ENCODE measurements around the gene NOXA1. TPM values are rescaled to one million over a fixed set of nuclear protein-coding genes. Genes with fewer than 3 reads are reported as not detected.

NOXA1 gene
- total and polyA plus RNA-seq, 2 donors (not counting 1 experiment from before 2014, with no cell fraction given): 0.08 to 0.66 TPM

- H4K20me1 ChIP-seq (ENCODE audit: control insufficient read depth, extremely low read depth, insufficient read depth, low read length): no peaks in the 10 kb centered on the region
- no peak overlapping the region for H3K4me2 ChIP-seq (ENCODE audit: extremely low read depth, insufficient read depth, low read length)
- H3K79me2 ChIP-seq (ENCODE audit: control insufficient read depth, insufficient read depth, low read length): no peaks in the 10 kb centered on the region
- H3K36me3 ChIP-seq (ENCODE audit: control insufficient read depth, insufficient read depth, low read length): no peaks in the 10 kb centered on the region
- no peaks in the 10 kb centered on the region for H3K4me1 ChIP-seq (ENCODE audit: control insufficient read depth, extremely low read depth, insufficient read depth, low read length)
- TF ChIP-seq CTCF (conservative IDR thresholded peaks at IDR 0.05 in 1 of 2, IDR thresholded peaks at IDR 0.05 in 1 of 2; ENCODE audit: low read depth in 1 of 2, low read length in 2 of 2) (no peak), EZH2 (IDR thresholded peaks at IDR 0.05; ENCODE audit: low read length, missing control alignments) (no peak)
- no peaks in the 10 kb centered on the region for H3K9me3 ChIP-seq (ENCODE audit: control insufficient read depth, insufficient read depth, low read depth, low read length)
- no peak overlapping the region for H2AFZ ChIP-seq (ENCODE audit: low read length)
- H3K27me3 ChIP-seq (ENCODE audit: control insufficient read depth, insufficient read depth, low read length): no peaks in the 10 kb centered on the region
- no peak for DNase-seq (ENCODE audit: low read depth in 2 of 2)
- H3K27ac ChIP-seq (ENCODE audit: insufficient read depth, low read length): no peak overlapping the region
- no peak overlapping the region for H3K9ac ChIP-seq (ENCODE audit: insufficient read depth, low read length)
- no peak overlapping the region for H3K4me3 ChIP-seq (replicated peaks in 1 of 4; ENCODE audit: control extremely low read depth in 1 of 4, insufficient read depth in 1 of 4, low read depth in 3 of 4, low read length in 4 of 4)
Observed at GRCh38 chr9:137432687-137433348, 9.6 kb downstream of the NOXA1 start.

- Histone ChIP-seq H3K36me3 (ENCODE audit: control insufficient read depth, insufficient read depth, low read length) (no peaks in the 10 kb centered on the region), H3K4me1 (ENCODE audit: control insufficient read depth, extremely low read depth, insufficient read depth, low read length) (no peaks in the 10 kb centered on the region), H3K4me3 (replicated peaks in 1 of 4; ENCODE audit: control extremely low read depth in 1 of 4, insufficient read depth in 1 of 4, low read depth in 3 of 4, low read length in 4 of 4) (no peak overlapping the region), H3K9me3 (ENCODE audit: control insufficient read depth, insufficient read depth, low read depth, low read length) (no peaks in the 10 kb centered on the region), H4K20me1 (ENCODE audit: control insufficient read depth, extremely low read depth, insufficient read depth, low read length) (no peaks in the 10 kb centered on the region), H3K9ac (ENCODE audit: insufficient read depth, low read length) (no peak overlapping the region), H2AFZ (ENCODE audit: low read length) (no peak overlapping the region), H3K79me2 (ENCODE audit: control insufficient read depth, insufficient read depth, low read length) (no peaks in the 10 kb centered on the region), H3K4me2 (ENCODE audit: extremely low read depth, insufficient read depth, low read length) (no peak overlapping the region), H3K27me3 (ENCODE audit: control insufficient read depth, insufficient read depth, low read length) (no peaks in the 10 kb centered on the region), H3K27ac (ENCODE audit: insufficient read depth, low read length) (no peak overlapping the region)
- TF ChIP-seq EZH2 (IDR thresholded peaks at IDR 0.05; ENCODE audit: low read length, missing control alignments): no peak
- TF ChIP-seq CTCF (conservative IDR thresholded peaks at IDR 0.05 in 1 of 2, IDR thresholded peaks at IDR 0.05 in 1 of 2; ENCODE audit: low read depth in 1 of 2, low read length in 2 of 2): no peak
- no peak for DNase-seq (ENCODE audit: low read depth in 2 of 2)
Observed at GRCh38 chr9:137433349-137433915, 10.2 kb downstream of the NOXA1 start.

- TF ChIP-seq CTCF (conservative IDR thresholded peaks at IDR 0.05 in 1 of 2, IDR thresholded peaks at IDR 0.05 in 1 of 2; ENCODE audit: low read depth in 1 of 2, low read length in 2 of 2): no peak
- no peak for TF ChIP-seq EZH2 (IDR thresholded peaks at IDR 0.05; ENCODE audit: low read length, missing control alignments)
- no peak overlapping the region for H3K9ac ChIP-seq (ENCODE audit: insufficient read depth, low read length)
- H3K4me2 ChIP-seq (ENCODE audit: extremely low read depth, insufficient read depth, low read length): no peak overlapping the region
- no peaks in the 10 kb centered on the region for H3K4me1 ChIP-seq (ENCODE audit: control insufficient read depth, extremely low read depth, insufficient read depth, low read length)
- H3K79me2 ChIP-seq (ENCODE audit: control insufficient read depth, insufficient read depth, low read length): no peaks in the 10 kb centered on the region
- no peaks in the 10 kb centered on the region for H4K20me1 ChIP-seq (ENCODE audit: control insufficient read depth, extremely low read depth, insufficient read depth, low read length)
- no peak overlapping the region for H3K27ac ChIP-seq (ENCODE audit: insufficient read depth, low read length)
- DNase-seq (ENCODE audit: low read depth in 2 of 2): no peak
- no peak overlapping the region for H3K4me3 ChIP-seq (replicated peaks in 1 of 4; ENCODE audit: control extremely low read depth in 1 of 4, insufficient read depth in 1 of 4, low read depth in 3 of 4, low read length in 4 of 4)
- H2AFZ ChIP-seq (ENCODE audit: low read length): no peak overlapping the region
- no peaks in the 10 kb centered on the region for H3K36me3 ChIP-seq (ENCODE audit: control insufficient read depth, insufficient read depth, low read length)
- no peaks in the 10 kb centered on the region for H3K27me3 ChIP-seq (ENCODE audit: control insufficient read depth, insufficient read depth, low read length)
- H3K9me3 ChIP-seq (ENCODE audit: control insufficient read depth, insufficient read depth, low read depth, low read length): no peaks in the 10 kb centered on the region
Observed at GRCh38 chr9:137433916-137434431, 10.8 kb downstream of the NOXA1 start.

All from fibroblast of lung (primary cell).